Stimulated activated CD8-positive, alpha-beta memory T cell treated with anti-CD3 and anti-CD28 coated beads, Interleukin-12 subunit alpha, Interleukin-12 subunit beta, amount 100 ng/mL, for 4 hours (primary cell): Measurements from ENCODE around the gene FOSB.

Source experiments
- DNase-seq: peaks from one replicate; pipeline ENCODE4 v3.0.0-alpha.2; 2020; ENCODE audit warnings: low read depth

FOSB gene

GRCh38 chr19:45442778-45443461, 24.9 kb upstream of the FOSB start:
- no peak for DNase-seq

GRCh38 chr19:45443462-45444317, 24.1 kb upstream of the FOSB start:
- DNase-seq = peak; percentile 45

- DNase-seq = peak; percentile 64
Observed at GRCh38 chr19:45444318-45445041, 23.3 kb upstream of the FOSB start.

GRCh38 chr19:45445139-45445538, 22.7 kb upstream of the FOSB start:
- no peak for DNase-seq

- no peak for DNase-seq
Observed at GRCh38 chr19:45446295-45446694, 21.5 kb upstream of the FOSB start.

- no peak for DNase-seq
Observed at GRCh38 chr19:45446944-45447343, 20.9 kb upstream of the FOSB start.

- DNase-seq = no peak
Observed at GRCh38 chr19:45448425-45448756, 19.4 kb upstream of the FOSB start.

- no peak for DNase-seq
Observed at GRCh38 chr19:45448887-45449299, 18.9 kb upstream of the FOSB start.

GRCh38 chr19:45450012-45450333, 17.8 kb upstream of the FOSB start:
- DNase-seq = no peak

GRCh38 chr19:45451131-45451849, 16.5 kb upstream of the FOSB start:
- DNase-seq = no peak

- no peak for DNase-seq
Observed at GRCh38 chr19:45451850-45452387, 15.9 kb upstream of the FOSB start.

GRCh38 chr19:45455707-45456499, 11.9 kb upstream of the FOSB start:
- DNase-seq = peak; percentile 68

- no peak for DNase-seq
Observed at GRCh38 chr19:45456500-45456815, 11.3 kb upstream of the FOSB start.

- no peak for DNase-seq
Observed at GRCh38 chr19:45457776-45458175, 10.0 kb upstream of the FOSB start.

- no peak for DNase-seq
Observed at GRCh38 chr19:45460807-45461347, 6.9 kb upstream of the FOSB start.

GRCh38 chr19:45462174-45462573, 5.6 kb upstream of the FOSB start:
- no peak for DNase-seq

GRCh38 chr19:45463241-45463640, 4.6 kb upstream of the FOSB start:
- no peak for DNase-seq

- no peak for DNase-seq
Observed at GRCh38 chr19:45464274-45464673, 3.5 kb upstream of the FOSB start.

- DNase-seq = no peak
Observed at GRCh38 chr19:45464852-45465441, 2.8 kb upstream of the FOSB start.

GRCh38 chr19:45467115-45467455, 711 bp upstream of the FOSB start:
- no peak for DNase-seq

GRCh38 chr19:45468159-45468651, 409 bp downstream of the FOSB start:
- no peak for DNase-seq
